Motor neuron (in vitro differentiated cells): ENCODE results near the gene ITPRIPL2. TPM values are rescaled to one million over a fixed set of nuclear protein-coding genes. Genes with fewer than 3 reads are reported as not detected.

Experiments used
- ATAC-seq, 8 experiments: fragments of 200-7000 bp; cut with Tn5 transposase; replicated peaks in 6 of 8; 2 replicates each; pipeline ENCODE4 v1.8.0; 2021; ENCODE audit warnings: mild to moderate bottlenecking in 8 of 8, moderate library complexity in 8 of 8
- H3K27ac ChIP-seq, 2 donors: fragments of 250-450 bp; sonication (Bioruptor Pico); 2 replicates each; pipeline ENCODE4 v1.9.0; 2021; ENCODE audit warnings: antibody characterized with exemption in 2 of 2, mild to moderate bottlenecking in 2 of 2, moderate library complexity in 1 of 2
- H3K4me1 ChIP-seq, 2 donors: fragments of 250-450 bp; sonication (Bioruptor Pico); replicated peaks in 1 of 2; 2 replicates each; pipeline ENCODE4 v1.6.1; 2021; ENCODE audit warnings: antibody characterized with exemption in 2 of 2, mild to moderate bottlenecking in 2 of 2, moderate library complexity in 1 of 2
- H3K4me3 ChIP-seq, 5 donors: fragments of 250-450 bp; sonication (Bioruptor Pico); 2 replicates each; pipeline ENCODE4 v1.9.0; 2021; ENCODE audit warnings: antibody characterized with exemption in 5 of 5, mild to moderate bottlenecking in 5 of 5, moderate library complexity in 4 of 5
- WGBS, 10 experiments: fragments of 450-650 bp; shearing (Covaris generic); methylation state at CpG; one replicate each; pipeline ENCODE4 v1.0.0; 2022; 5-methylcytosine and 5-hydroxymethylcytosine counted together
- in situ Hi-C, 9 experiments: fragments of 400-800 bp; cut with MboI; loops; one replicate each; pipeline ENCODE4 v1.15.0; 2021; ENCODE audit warnings: low sequenced_read_pairs in 9 of 9, low pct_unique_long_range_greater_than_20kb in 2 of 9; ENCODE audit not compliant: unreplicated experiment in 9 of 9
- total RNA-seq, 8 experiments: library from RNA; unstranded; fragments of 300-600 nt; gene quantifications; 2 replicates each; pipeline versions ENCODE4 v1.2.3 to v1.2.4, GENCODE V29; 2022

The ITPRIPL2 gene
- 10 to 100 TPM in 4 of 8 experiments, 1 to 10 TPM in 4; 1.3 to 29.3 (median 7.8) TPM for total RNA-seq

GRCh38 chr16:19113577-19114358, at the start of gene ITPRIPL2:
Gene ITPRIPL2 (plus strand): TSS chr16:19113964. CDS start chr16:19114462, 498 bp downstream.
- peak; percentile 67 to 87 (median 80) for ATAC-seq
- 0 to 63% (median 47%) methylated on average over 2 to 4 of the region's 74 CpGs; no CpG with 5 or more reads in 6 of the 10 experiments for WGBS, 10 experiments
- Histone ChIP-seq H3K4me3 (peak within 1 kb of the TSS; percentile 29 to 44 (median 38)), H3K27ac (peak within 1 kb of the TSS in 1 of 2 donors; percentile 18), H3K4me1 (peaks cover 0 to 12% of the 10 kb centered on the region in 2 donors)
- in situ Hi-C loops, result no loop called here

- in situ Hi-C loops, result loop anchor here in 1 of 9 experiments (25.0 kb wide), 1 partner anchor 445 kb away; the partner anchor contains the start of genes CCP110 and GDE1
- H3K4me3 ChIP-seq, result peak overlapping the region; percentile 8 to 98 (median 88)
Measured at GRCh38 chr16:19066988-19067348, 46.8 kb upstream of the ITPRIPL2 start.

GRCh38 chr16:19067349-19068236, 46.2 kb upstream of the ITPRIPL2 start, which contains the start of gene COQ7:
Gene COQ7 (plus strand): TSS chr16:19067614. CDS start chr16:19067665, 51 bp downstream.
- peak; percentile 92 to 95 (median 93) for ATAC-seq
- peak within 1 kb of the TSS; percentile 67 to 98 (median 95) for H3K4me3 ChIP-seq
- peak within 1 kb of the TSS; percentile 99 for H3K27ac ChIP-seq
- H3K4me1 ChIP-seq, result peaks cover 0 to 12% of the 10 kb centered on the region in 2 donors
- WGBS, 10 experiments, result 0 to 3% (median 0%) methylated on average over 1 to 15 of the region's 68 CpGs; no CpG with 5 or more reads in 3 of the 10 experiments
- in situ Hi-C loops, result loop anchor here in 1 of 9 experiments (25.0 kb wide), 1 partner anchor 445 kb away; the partner anchor contains the start of genes CCP110 and GDE1

More at GRCh38 chr16:19066988-19067348, 46.8 kb upstream of the ITPRIPL2 start:
- ATAC-seq, result no peak
- Histone ChIP-seq H3K4me1 (peaks cover 0 to 12% of the 10 kb centered on the region in 2 donors), H3K27ac (peak overlapping the region; percentile 99)
- WGBS, 10 experiments, result 71 to 90% (median 78%) methylated on average over 2 to 9 of the region's 9 CpGs; no CpG with 5 or more reads in 2 of the 10 experiments

- no peak for ATAC-seq
- Histone ChIP-seq H3K27ac (peak overlapping the region; percentile 99), H3K4me3 (peak overlapping the region; percentile 67 to 98 (median 95)), H3K4me1 (peaks cover 0 to 12% of the 10 kb centered on the region in 2 donors)
- WGBS, 10 experiments, result 27 to 85% (median 44%) methylated on average over 3 to 17 of the region's 19 CpGs; no CpG with 5 or more reads in 1 of the 10 experiments
- in situ Hi-C loops, result loop anchor here in 1 of 9 experiments (25.0 kb wide), 1 partner anchor 444 kb away; the partner anchor contains the start of genes CCP110 and GDE1
Measured at GRCh38 chr16:19068237-19068815, 45.4 kb upstream of the ITPRIPL2 start.

GRCh38 chr16:19071811-19072777, 41.7 kb upstream of the ITPRIPL2 start:
- in situ Hi-C loops, result loop anchor here in 3 of 9 experiments (10.0 to 25.0 kb wide), 3 partner anchors 87 to 440 kb away; partner anchors contain the start of genes CCP110 (in 1 of the 3), GDE1 (in 1 of the 3) and TMC7 (in 1 of the 3)
- Histone ChIP-seq H3K27ac (no peak overlapping the region), H3K4me1 (peaks cover 0 to 10% of the 10 kb centered on the region in 2 donors), H3K4me3 (no peak overlapping the region)
- ATAC-seq, result peak in 3 of 8 experiments; percentile 3 to 7 (median 4)
- WGBS, 10 experiments, result 61 to 100% (median 87%) methylated on average over 1 to 17 of the region's 21 CpGs; no CpG with 5 or more reads in 1 of the 10 experiments

GRCh38 chr16:19073344-19073743, 40.4 kb upstream of the ITPRIPL2 start:
- no peak overlapping the region for H3K27ac ChIP-seq
- WGBS, 10 experiments, result 87 to 100% (median 98%) methylated on average over 1 to 3 of the region's 3 CpGs; no CpG with 5 or more reads in 2 of the 10 experiments
- H3K4me1 ChIP-seq, result peaks cover 0 to 9% of the 10 kb centered on the region in 2 donors
- no peak overlapping the region for H3K4me3 ChIP-seq
- in situ Hi-C loops, result loop anchor here in 3 of 9 experiments (10.0 to 25.0 kb wide), 3 partner anchors 89 to 439 kb away; partner anchors contain the start of genes CCP110 (in 1 of the 3), GDE1 (in 1 of the 3) and TMC7 (in 1 of the 3)
- peak in 2 of 8 experiments; percentile 33 to 56 for ATAC-seq

GRCh38 chr16:19073863-19074262, 39.9 kb upstream of the ITPRIPL2 start:
- H3K27ac ChIP-seq, result no peak overlapping the region
- in situ Hi-C loops, result loop anchor here in 3 of 9 experiments (10.0 to 25.0 kb wide), 3 partner anchors 89 to 438 kb away; partner anchors contain the start of genes CCP110 (in 1 of the 3), GDE1 (in 1 of the 3) and TMC7 (in 1 of the 3)
- no peak for ATAC-seq

GRCh38 chr16:19075511-19075910, 38.3 kb upstream of the ITPRIPL2 start:
- in situ Hi-C loops, result loop anchor here in 6 of 9 experiments (10.0 to 25.0 kb wide), 6 partner anchors 91 to 437 kb away; partner anchors contain the start of genes CCP110 (in 3 of the 6), GDE1 (in 3 of the 6) and TMC7 (in 1 of the 6)
- no peak for ATAC-seq
- Histone ChIP-seq H3K4me1 (no peaks in the 10 kb centered on the region), H3K27ac (no peak overlapping the region), H3K4me3 (no peak overlapping the region)
- WGBS, 10 experiments, result 40 to 100% (median 95%) methylated on average over 1 to 10 of the region's 12 CpGs; no CpG with 5 or more reads in 4 of the 10 experiments

More at GRCh38 chr16:19073863-19074262, 39.9 kb upstream of the ITPRIPL2 start:
- H3K4me3 ChIP-seq, result no peak overlapping the region
- peaks cover 0 to 5% of the 10 kb centered on the region in 2 donors for H3K4me1 ChIP-seq
- WGBS, 10 experiments, result 50 to 100% (median 94%) methylated on average over 1 to 7 of the region's 7 CpGs; no CpG with 5 or more reads in 1 of the 10 experiments

- H3K4me3 ChIP-seq, result no peak overlapping the region
- 84 to 100% (median 92%) methylated on average over 1 to 6 of the region's 6 CpGs for WGBS, 10 experiments
- H3K27ac ChIP-seq, result no peak overlapping the region
- H3K4me1 ChIP-seq, result no peaks in the 10 kb centered on the region
- in situ Hi-C loops, result loop anchor here in 6 of 9 experiments (10.0 to 25.0 kb wide), 6 partner anchors 93 to 434 kb away; partner anchors contain the start of genes CCP110 (in 3 of the 6), GDE1 (in 3 of the 6) and TMC7 (in 1 of the 6)
- no peak for ATAC-seq
Measured at GRCh38 chr16:19077879-19078278, 35.9 kb upstream of the ITPRIPL2 start.

- H3K4me3 ChIP-seq, result no peak overlapping the region
- no peak overlapping the region for H3K27ac ChIP-seq
- no peaks in the 10 kb centered on the region for H3K4me1 ChIP-seq
- WGBS, 10 experiments, result 80 to 100% (median 86%) methylated on average over 1 of the region's 1 CpG; no CpG with 5 or more reads in 5 of the 10 experiments
- no peak for ATAC-seq
- in situ Hi-C loops, result loop anchor here (10.0 to 25.0 kb wide), 6 partner anchors 279 to 429 kb away; partner anchors contain the start of genes CCP110 (in 3 of the 9) and GDE1 (in 3 of the 9)
Measured at GRCh38 chr16:19083670-19084069, 30.1 kb upstream of the ITPRIPL2 start.
